Fibroblast of pulmonary artery (primary cell): ENCODE measurements around the gene UTS2R.

Experiments
- DNase-seq: peaks from one replicate; pipeline ENCODE4 v3.0.0-alpha.2; 2010; ENCODE audit warnings: low read depth
- H3K4me3 ChIP-seq: replicated peaks from 2 replicates; pipeline ENCODE4 v1.5.1; 2011; ENCODE audit warnings: low read depth, mild to moderate bottlenecking, control low read depth, low read length, moderate library complexity
- TF ChIP-seq, protein P1 (sequence below): IDR thresholded peaks from 2 replicates; pipeline ENCODE4 v1.5.1; 2011; ENCODE audit warnings: mild to moderate bottlenecking, control low read depth, low read length, inconsistent platforms; ENCODE audit errors: missing control alignments

The UTS2R gene

GRCh38 chr17:82384730-82385481, 13.3 kb downstream of the UTS2R start:
- no peak for DNase-seq
- no peak overlapping the region for H3K4me3 ChIP-seq
- TF ChIP-seq, protein P1, sequence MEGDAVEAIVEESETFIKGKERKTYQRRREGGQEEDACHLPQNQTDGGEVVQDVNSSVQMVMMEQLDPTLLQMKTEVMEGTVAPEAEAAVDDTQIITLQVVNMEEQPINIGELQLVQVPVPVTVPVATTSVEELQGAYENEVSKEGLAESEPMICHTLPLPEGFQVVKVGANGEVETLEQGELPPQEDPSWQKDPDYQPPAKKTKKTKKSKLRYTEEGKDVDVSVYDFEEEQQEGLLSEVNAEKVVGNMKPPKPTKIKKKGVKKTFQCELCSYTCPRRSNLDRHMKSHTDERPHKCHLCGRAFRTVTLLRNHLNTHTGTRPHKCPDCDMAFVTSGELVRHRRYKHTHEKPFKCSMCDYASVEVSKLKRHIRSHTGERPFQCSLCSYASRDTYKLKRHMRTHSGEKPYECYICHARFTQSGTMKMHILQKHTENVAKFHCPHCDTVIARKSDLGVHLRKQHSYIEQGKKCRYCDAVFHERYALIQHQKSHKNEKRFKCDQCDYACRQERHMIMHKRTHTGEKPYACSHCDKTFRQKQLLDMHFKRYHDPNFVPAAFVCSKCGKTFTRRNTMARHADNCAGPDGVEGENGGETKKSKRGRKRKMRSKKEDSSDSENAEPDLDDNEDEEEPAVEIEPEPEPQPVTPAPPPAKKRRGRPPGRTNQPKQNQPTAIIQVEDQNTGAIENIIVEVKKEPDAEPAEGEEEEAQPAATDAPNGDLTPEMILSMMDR = no peak

GRCh38 chr17:82385559-82386254, 14.1 kb downstream of the UTS2R start:
- TF ChIP-seq, protein P1 = no peak
- H3K4me3 ChIP-seq = no peak overlapping the region
- no peak for DNase-seq

DNA sequence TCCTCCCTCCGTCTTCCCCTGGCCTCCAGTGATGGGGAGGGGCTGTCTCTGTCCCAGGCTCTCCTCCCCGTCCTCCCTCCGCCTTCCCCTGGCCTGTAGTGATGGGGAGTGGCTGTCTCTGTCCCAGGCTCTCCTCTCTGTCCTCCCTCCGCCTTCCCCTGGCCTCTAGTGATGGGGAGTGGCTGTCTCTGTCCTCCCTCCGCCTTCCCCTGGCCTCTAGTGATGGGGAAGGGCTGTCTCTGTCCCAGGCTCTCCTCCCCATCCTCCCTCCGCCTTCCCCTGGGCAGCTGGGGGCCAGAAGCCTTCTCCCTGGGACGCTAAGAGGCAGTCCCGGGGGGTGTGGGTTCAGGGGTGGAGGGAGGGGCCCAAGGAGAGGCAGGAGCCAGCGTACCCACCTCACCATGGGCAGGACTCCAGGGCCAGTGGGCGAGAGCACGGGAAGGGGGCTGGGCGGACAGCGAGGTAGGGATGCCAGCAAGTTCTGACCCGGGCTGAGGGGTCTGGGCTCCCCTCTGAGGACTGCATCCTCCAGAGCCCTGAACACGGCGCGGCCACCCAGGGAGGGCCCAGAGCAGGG, 14.8 kb downstream of the UTS2R start:
- no peak overlapping the region for H3K4me3 ChIP-seq
- no peak for DNase-seq
- TF ChIP-seq, protein P1 = no peak

DNA sequence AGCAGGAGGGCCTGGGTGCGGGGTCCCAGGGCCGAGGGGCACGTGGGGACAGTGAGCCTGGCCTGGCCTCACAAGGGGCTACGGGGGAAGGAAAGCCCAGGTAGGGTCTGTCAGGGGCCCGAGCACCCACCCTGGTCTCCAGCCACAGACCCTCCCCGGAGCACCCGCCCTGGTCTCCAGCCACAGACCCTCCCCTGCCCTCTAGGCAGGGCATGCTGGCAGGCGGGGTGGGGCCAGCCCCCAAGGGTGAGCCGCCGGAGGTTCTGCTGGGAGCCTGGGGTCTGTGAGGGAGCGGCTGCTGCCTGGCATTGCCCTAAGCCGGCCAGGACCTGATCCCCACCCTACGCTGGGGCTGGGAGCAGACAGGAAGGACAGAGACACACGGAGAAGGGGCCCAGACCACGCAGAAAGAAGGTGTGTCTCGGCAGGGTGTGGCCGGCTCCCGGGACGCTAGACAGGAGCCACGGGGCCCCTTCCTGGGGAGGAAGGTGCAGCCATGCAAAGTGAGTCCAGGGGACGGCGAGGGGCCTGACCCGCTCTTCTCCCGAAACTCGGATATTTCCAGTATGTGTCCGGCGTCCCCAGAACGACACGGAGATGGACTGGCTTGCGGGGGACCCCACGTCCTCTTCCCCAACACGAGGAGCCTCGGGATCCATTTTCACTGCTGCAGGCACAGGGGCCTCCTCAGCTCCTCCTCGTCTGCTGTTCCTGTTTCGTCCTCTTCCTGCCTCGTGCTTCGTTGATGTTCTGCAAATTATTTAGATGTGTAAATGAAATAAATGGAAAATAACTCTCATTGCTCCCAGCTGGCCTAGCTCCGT, 15.5 kb downstream of the UTS2R start:
- DNase-seq = no peak
- no peak overlapping the region for H3K4me3 ChIP-seq
- TF ChIP-seq, protein P1 = no peak

DNA sequence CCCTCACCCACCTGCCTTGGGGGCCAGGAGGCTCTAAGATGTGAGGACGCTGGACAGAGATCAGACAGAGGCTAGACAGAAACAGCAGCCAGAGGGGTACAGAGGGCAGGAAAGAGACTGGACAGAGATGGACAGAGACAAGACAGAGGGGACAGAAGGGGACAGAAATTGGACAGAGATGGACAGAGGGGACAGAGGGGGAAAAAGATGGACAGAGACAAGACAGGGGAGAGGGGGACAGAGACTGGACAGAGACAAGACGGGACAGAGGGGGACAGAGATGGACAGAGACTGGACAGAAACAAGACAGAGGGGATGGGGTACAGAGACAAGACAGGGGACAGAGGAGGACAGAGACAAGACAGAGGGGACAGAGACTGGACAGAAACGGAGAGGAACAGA, 16.1 kb downstream of the UTS2R start:
- DNase-seq = no peak
- TF ChIP-seq, protein P1 = no peak
- no peak overlapping the region for H3K4me3 ChIP-seq

DNA sequence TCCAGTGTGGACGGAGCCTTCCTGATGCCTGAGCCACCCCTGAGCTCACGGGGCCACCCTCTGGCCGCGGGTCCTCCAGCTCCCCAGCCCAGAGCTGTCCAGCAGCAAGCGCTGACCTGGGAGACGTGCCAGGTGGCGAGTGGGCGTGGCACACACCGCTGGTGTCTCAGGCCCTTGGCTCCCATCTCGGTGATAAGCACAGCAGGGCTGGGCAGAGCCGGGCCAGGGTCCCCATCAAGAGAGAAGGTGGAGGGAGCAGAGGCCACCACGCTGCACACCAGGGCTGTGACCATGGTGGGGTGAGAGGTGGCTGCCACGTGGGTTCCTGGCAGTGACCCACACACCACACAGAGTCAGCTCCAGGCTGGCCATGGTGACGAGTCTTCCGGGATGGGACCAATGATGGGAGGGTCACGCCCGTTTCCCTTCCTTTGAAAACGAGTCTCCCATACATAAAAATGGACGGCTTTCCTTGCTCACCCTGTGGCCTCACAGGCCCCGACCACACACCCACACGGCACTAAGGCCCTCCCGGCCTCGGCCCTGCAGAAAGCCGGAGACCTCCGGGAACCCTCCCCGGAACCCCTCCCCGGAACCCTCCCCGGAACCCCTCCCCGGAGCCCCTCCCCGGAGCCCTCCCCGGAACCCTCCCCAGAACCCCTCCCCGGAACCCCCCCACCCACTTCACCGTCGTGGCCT, 16.8 kb downstream of the UTS2R start:
- H3K4me3 ChIP-seq = no peak overlapping the region
- no peak for DNase-seq
- TF ChIP-seq, protein P1 = no peak
